Measurements from ENCODE around the gene NGEF.

DNA sequence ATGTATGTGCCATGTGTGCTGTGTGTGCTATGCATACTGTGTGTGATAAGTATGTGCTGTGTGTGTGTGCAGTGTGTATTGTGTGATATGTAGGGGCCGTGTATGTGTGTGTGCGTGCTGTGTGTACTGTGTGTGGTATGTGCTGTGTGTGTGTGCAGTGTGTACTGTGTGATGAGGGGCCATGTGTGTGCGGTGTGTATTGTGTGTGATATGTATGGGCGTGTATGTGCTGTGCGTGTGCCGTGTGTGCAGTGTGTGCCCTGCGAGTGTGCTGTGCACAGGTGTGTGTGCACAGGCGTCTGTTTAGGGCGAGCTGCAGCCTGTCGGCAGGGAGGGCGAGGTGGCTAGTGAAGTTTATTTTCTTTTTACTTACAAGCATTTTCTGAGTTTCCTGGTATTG lies 126.9 kb downstream of the NGEF start:
- TF ChIP-seq, protein P1, sequence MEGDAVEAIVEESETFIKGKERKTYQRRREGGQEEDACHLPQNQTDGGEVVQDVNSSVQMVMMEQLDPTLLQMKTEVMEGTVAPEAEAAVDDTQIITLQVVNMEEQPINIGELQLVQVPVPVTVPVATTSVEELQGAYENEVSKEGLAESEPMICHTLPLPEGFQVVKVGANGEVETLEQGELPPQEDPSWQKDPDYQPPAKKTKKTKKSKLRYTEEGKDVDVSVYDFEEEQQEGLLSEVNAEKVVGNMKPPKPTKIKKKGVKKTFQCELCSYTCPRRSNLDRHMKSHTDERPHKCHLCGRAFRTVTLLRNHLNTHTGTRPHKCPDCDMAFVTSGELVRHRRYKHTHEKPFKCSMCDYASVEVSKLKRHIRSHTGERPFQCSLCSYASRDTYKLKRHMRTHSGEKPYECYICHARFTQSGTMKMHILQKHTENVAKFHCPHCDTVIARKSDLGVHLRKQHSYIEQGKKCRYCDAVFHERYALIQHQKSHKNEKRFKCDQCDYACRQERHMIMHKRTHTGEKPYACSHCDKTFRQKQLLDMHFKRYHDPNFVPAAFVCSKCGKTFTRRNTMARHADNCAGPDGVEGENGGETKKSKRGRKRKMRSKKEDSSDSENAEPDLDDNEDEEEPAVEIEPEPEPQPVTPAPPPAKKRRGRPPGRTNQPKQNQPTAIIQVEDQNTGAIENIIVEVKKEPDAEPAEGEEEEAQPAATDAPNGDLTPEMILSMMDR (IDR thresholded peaks at IDR 0.05; ENCODE audit: insufficient read depth, low read length): no peak
- TF ChIP-seq, protein P2, sequence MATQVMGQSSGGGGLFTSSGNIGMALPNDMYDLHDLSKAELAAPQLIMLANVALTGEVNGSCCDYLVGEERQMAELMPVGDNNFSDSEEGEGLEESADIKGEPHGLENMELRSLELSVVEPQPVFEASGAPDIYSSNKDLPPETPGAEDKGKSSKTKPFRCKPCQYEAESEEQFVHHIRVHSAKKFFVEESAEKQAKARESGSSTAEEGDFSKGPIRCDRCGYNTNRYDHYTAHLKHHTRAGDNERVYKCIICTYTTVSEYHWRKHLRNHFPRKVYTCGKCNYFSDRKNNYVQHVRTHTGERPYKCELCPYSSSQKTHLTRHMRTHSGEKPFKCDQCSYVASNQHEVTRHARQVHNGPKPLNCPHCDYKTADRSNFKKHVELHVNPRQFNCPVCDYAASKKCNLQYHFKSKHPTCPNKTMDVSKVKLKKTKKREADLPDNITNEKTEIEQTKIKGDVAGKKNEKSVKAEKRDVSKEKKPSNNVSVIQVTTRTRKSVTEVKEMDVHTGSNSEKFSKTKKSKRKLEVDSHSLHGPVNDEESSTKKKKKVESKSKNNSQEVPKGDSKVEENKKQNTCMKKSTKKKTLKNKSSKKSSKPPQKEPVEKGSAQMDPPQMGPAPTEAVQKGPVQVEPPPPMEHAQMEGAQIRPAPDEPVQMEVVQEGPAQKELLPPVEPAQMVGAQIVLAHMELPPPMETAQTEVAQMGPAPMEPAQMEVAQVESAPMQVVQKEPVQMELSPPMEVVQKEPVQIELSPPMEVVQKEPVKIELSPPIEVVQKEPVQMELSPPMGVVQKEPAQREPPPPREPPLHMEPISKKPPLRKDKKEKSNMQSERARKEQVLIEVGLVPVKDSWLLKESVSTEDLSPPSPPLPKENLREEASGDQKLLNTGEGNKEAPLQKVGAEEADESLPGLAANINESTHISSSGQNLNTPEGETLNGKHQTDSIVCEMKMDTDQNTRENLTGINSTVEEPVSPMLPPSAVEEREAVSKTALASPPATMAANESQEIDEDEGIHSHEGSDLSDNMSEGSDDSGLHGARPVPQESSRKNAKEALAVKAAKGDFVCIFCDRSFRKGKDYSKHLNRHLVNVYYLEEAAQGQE (IDR thresholded peaks at IDR 0.05; ENCODE audit: insufficient replicate concordance, low read depth): no peak
- no peak for TF ChIP-seq POLR2AphosphoS5 (IDR thresholded peaks at IDR 0.05; ENCODE audit: low read depth)
- no peak for TF ChIP-seq SPI1 (IDR thresholded peaks at IDR 0.05; ENCODE audit: borderline replicate concordance, low read depth)
